ENCODE data around the gene GPATCH4.

GPATCH4 gene

DNA sequence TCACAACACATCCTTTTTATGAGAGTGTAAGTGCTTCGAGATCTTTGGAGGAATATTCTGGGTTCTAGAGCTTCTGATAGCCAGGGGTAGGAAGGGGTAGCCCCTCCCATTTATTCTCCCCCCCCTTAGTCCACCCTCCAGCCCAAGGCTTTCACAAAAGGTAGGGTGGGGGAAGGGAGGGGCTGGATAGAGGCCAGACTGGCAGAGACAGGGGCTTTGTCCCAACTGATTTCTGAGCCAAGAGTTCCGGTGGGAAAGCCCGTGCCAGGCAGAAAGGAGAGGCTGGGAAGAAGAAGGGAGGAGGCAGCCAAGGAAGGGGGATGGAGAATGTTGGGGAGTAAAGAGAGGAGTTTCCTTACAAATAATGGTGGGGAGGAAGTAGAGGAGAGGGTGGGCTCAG, 43.8 kb upstream of the GPATCH4 start:
- CTCF ChIA-PET: interaction anchor here (1.5 to 18.3 kb wide), 3 partner anchors 12 to 28 kb away, joined by 3 to 275 read pairs (median 72); no protein-coding TSS in a partner anchor
- DNase-seq: no peak
- Histone ChIP-seq H3K9me3 (ENCODE audit: control extremely low read depth in 1 of 5, control insufficient read depth in 4 of 5, insufficient read depth in 2 of 5, low read depth in 1 of 5, low read length in 4 of 5) (no peaks in the 10 kb centered on the region), H3K27me3 (replicated peaks in 2 of 5; ENCODE audit: control insufficient read depth in 4 of 5, insufficient read depth in 5 of 5, low read length in 4 of 5) (peaks cover 4 to 84% (median 46%) of the 10 kb centered on the region in 5 experiments), H3K36me3 (ENCODE audit: control insufficient read depth in 4 of 4, insufficient read depth in 4 of 4, low read length in 3 of 4) (no peaks in the 10 kb centered on the region), H3K4me3 (ENCODE audit: control insufficient read depth in 1 of 7, extremely low read depth in 1 of 7, insufficient read depth in 4 of 7, low read depth in 2 of 7, low read length in 6 of 7) (no peak overlapping the region), H3K4me1 (ENCODE audit: control extremely low read depth in 1 of 4, control insufficient read depth in 4 of 4, insufficient read depth in 4 of 4, low read length in 3 of 4) (peaks cover 8 to 35% (median 34%) of the 10 kb centered on the region in 4 experiments), H3K27ac (ENCODE audit: insufficient read depth in 1 of 2, low read depth in 1 of 2, low read length in 2 of 2, poor library complexity in 1 of 2, severe bottlenecking in 2 of 2) (no peak overlapping the region)
- WGBS (ENCODE audit: insufficient coverage): 89% methylated on average over 2 of the region's 3 CpGs
- POLR2A ChIA-PET: no interaction called here

DNA sequence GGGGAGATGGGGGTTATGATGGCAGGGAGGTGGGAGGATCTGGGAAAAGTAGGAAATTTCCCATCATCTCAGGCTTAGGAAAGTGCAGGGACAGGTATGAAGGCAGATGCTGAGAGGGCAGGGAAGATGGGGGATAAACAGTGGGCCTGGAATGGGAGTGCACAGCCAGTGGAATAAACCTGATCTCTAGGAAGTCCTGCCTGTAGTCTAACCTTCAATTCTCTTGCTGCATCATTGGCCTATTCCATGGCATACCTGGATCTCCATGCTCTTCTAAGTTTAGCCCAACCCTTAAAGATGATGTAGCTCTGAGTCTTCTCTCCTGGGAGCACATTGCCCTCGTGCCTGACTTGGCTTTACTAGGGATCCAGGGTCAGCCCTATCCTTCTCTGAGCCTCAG, 43.4 kb upstream of the GPATCH4 start:
- peaks cover 8 to 35% (median 34%) of the 10 kb centered on the region in 4 experiments for H3K4me1 ChIP-seq (ENCODE audit: control extremely low read depth in 1 of 4, control insufficient read depth in 4 of 4, insufficient read depth in 4 of 4, low read length in 3 of 4)
- no peaks in the 10 kb centered on the region for H3K36me3 ChIP-seq (ENCODE audit: control insufficient read depth in 4 of 4, insufficient read depth in 4 of 4, low read length in 3 of 4)
- 80% methylated on average over 1 of the region's 1 CpG for WGBS (ENCODE audit: insufficient coverage)
- no peak for DNase-seq
- POLR2A ChIA-PET: no interaction called here
- H3K27ac ChIP-seq (ENCODE audit: insufficient read depth in 1 of 2, low read depth in 1 of 2, low read length in 2 of 2, poor library complexity in 1 of 2, severe bottlenecking in 2 of 2): no peak overlapping the region
- no peaks in the 10 kb centered on the region for H3K9me3 ChIP-seq (ENCODE audit: control extremely low read depth in 1 of 5, control insufficient read depth in 4 of 5, insufficient read depth in 2 of 5, low read depth in 1 of 5, low read length in 4 of 5)
- H3K4me3 ChIP-seq (ENCODE audit: control insufficient read depth in 1 of 7, extremely low read depth in 1 of 7, insufficient read depth in 4 of 7, low read depth in 2 of 7, low read length in 6 of 7): no peak overlapping the region
- peaks cover 4 to 84% (median 47%) of the 10 kb centered on the region in 5 experiments for H3K27me3 ChIP-seq (replicated peaks in 2 of 5; ENCODE audit: control insufficient read depth in 4 of 5, insufficient read depth in 5 of 5, low read length in 4 of 5)
- CTCF ChIA-PET: interaction anchor here (1.5 to 18.3 kb wide), 4 partner anchors 12 to 28 kb away, joined by 3 to 275 read pairs (median 44); partner anchors contain the start of gene HAPLN2

DNA sequence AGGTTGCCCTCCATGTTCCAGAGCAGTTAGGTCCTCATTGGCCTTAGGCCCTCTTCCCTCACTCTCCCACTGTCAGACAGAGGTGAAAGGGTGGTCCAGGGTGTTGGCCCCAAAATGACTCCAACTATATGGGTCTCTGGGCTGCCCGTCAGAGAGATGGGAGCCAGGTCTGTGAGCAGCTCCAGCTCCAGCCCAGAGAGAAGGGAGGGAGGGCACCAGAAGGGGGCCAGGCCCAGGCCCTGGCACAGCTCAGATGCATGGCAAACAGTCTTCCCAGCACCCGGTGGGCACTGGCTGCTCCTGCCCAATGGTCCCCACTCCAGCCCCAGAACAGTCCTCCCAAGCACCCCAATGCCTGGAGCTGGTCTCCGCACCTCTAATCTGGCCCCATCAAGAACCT, 42.9 kb upstream of the GPATCH4 start:
- H3K27ac ChIP-seq (ENCODE audit: insufficient read depth in 1 of 2, low read depth in 1 of 2, low read length in 2 of 2, poor library complexity in 1 of 2, severe bottlenecking in 2 of 2): no peak overlapping the region
- POLR2A ChIA-PET: interaction anchor here (0.6 to 1.2 kb wide), 2 partner anchors 15 to 18 kb away, joined by 3 read pairs; no protein-coding TSS in a partner anchor
- CTCF ChIA-PET: interaction anchor here (0.9 to 18.3 kb wide), 8 partner anchors 8 to 198 kb away, joined by 3 to 275 read pairs (median 6); partner anchors contain the start of gene HAPLN2
- H3K4me3 ChIP-seq (ENCODE audit: control insufficient read depth in 1 of 7, extremely low read depth in 1 of 7, insufficient read depth in 4 of 7, low read depth in 2 of 7, low read length in 6 of 7): peak overlapping the region in 2 of 7 experiments; percentile 14 to 43
- H3K27me3 ChIP-seq (replicated peaks in 2 of 5; ENCODE audit: control insufficient read depth in 4 of 5, insufficient read depth in 5 of 5, low read length in 4 of 5): peaks cover 4 to 84% (median 51%) of the 10 kb centered on the region in 5 experiments
- no CpG with 5 or more reads among the region's 3 CpGs for WGBS (ENCODE audit: insufficient coverage)
- no peaks in the 10 kb centered on the region for H3K9me3 ChIP-seq (ENCODE audit: control extremely low read depth in 1 of 5, control insufficient read depth in 4 of 5, insufficient read depth in 2 of 5, low read depth in 1 of 5, low read length in 4 of 5)
- DNase-seq: peak in 1 of 3 donors; percentile 31
- H3K36me3 ChIP-seq (ENCODE audit: control insufficient read depth in 4 of 4, insufficient read depth in 4 of 4, low read length in 3 of 4): no peaks in the 10 kb centered on the region
- peaks cover 8 to 35% (median 34%) of the 10 kb centered on the region in 4 experiments for H3K4me1 ChIP-seq (ENCODE audit: control extremely low read depth in 1 of 4, control insufficient read depth in 4 of 4, insufficient read depth in 4 of 4, low read length in 3 of 4)

DNA sequence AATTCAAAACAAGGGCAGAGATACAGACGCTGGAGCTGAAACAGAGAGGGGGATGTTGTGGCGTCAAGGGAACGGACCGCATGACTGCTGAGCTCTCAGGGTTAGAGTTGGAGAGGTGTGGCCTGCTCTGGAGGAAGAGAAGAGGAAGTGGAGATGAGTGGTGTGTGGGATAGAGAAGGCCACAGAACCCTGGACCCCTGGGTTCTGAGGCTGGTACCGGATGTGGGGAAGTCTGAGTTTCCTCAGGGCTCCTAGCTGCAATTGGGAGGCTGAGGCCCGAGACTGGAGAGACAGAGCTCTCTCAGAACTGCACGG, 42.5 kb upstream of the GPATCH4 start:
- peak; percentile 88 to 95 (median 94) for DNase-seq
- H3K4me3 ChIP-seq (ENCODE audit: control insufficient read depth in 1 of 7, extremely low read depth in 1 of 7, insufficient read depth in 4 of 7, low read depth in 2 of 7, low read length in 6 of 7): peak overlapping the region in 2 of 7 experiments; percentile 14 to 43
- no peak overlapping the region for H3K27ac ChIP-seq (ENCODE audit: insufficient read depth in 1 of 2, low read depth in 1 of 2, low read length in 2 of 2, poor library complexity in 1 of 2, severe bottlenecking in 2 of 2)
- peaks cover 8 to 35% (median 34%) of the 10 kb centered on the region in 4 experiments for H3K4me1 ChIP-seq (ENCODE audit: control extremely low read depth in 1 of 4, control insufficient read depth in 4 of 4, insufficient read depth in 4 of 4, low read length in 3 of 4)
- H3K27me3 ChIP-seq (replicated peaks in 2 of 5; ENCODE audit: control insufficient read depth in 4 of 5, insufficient read depth in 5 of 5, low read length in 4 of 5): peaks cover 4 to 84% (median 49%) of the 10 kb centered on the region in 5 experiments
- WGBS (ENCODE audit: insufficient coverage): 0% methylated on average over 6 of the region's 7 CpGs
- ChIA-PET POLR2A (interaction anchor here (0.6 to 1.2 kb wide), 2 partner anchors 14 to 18 kb away, joined by 3 read pairs; no protein-coding TSS in a partner anchor), CTCF (interaction anchor here (0.8 to 18.3 kb wide), 14 partner anchors 8 to 198 kb away, joined by 3 to 275 read pairs (median 4); partner anchors contain the start of gene HAPLN2)
- H3K36me3 ChIP-seq (ENCODE audit: control insufficient read depth in 4 of 4, insufficient read depth in 4 of 4, low read length in 3 of 4): no peaks in the 10 kb centered on the region
- H3K9me3 ChIP-seq (ENCODE audit: control extremely low read depth in 1 of 5, control insufficient read depth in 4 of 5, insufficient read depth in 2 of 5, low read depth in 1 of 5, low read length in 4 of 5): no peaks in the 10 kb centered on the region

DNA sequence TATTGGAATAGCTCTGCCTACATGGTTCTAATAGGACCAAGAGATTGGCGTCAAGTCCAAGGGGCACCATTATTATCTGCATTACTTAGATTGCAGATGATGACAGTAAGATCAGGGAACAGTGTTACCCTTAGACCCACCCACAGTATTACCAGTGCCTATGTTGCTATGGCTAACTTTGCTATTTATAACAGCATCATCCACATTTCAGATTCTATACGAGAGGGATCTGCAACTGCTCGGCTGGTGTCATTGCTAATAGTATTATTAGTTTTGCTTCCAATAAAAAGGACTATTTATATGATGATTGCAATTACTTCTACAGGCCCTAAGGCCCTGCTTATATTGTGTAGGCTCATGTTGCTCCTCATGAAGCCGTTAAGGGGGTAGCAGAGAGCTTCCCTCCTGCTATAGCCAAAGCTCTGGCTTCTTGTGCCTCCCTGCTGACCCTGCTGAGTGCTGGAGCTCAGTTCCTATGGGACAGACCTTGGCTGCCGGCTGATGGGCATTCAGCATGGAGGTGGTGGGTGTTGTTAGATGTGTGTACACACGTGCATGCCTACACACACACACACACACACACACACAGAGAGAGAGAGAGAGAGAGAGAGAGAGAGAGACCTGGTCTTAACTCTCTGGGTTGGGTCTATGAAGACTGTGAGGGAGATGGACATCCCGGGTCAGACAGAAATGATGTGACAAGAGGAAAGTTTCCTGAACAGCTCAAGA, 41.9 kb upstream of the GPATCH4 start:
- CTCF ChIA-PET: interaction anchor here (0.5 to 18.3 kb wide), 15 partner anchors 9 to 1143 kb away, joined by 3 to 275 read pairs (median 3); partner anchors contain the start of gene HAPLN2
- Histone ChIP-seq H3K9me3 (ENCODE audit: control extremely low read depth in 1 of 5, control insufficient read depth in 4 of 5, insufficient read depth in 2 of 5, low read depth in 1 of 5, low read length in 4 of 5) (no peaks in the 10 kb centered on the region), H3K27ac (ENCODE audit: insufficient read depth in 1 of 2, low read depth in 1 of 2, low read length in 2 of 2, poor library complexity in 1 of 2, severe bottlenecking in 2 of 2) (no peak overlapping the region), H3K36me3 (ENCODE audit: control insufficient read depth in 4 of 4, insufficient read depth in 4 of 4, low read length in 3 of 4) (no peaks in the 10 kb centered on the region), H3K4me3 (ENCODE audit: control insufficient read depth in 1 of 7, extremely low read depth in 1 of 7, insufficient read depth in 4 of 7, low read depth in 2 of 7, low read length in 6 of 7) (no peak overlapping the region), H3K27me3 (replicated peaks in 2 of 5; ENCODE audit: control insufficient read depth in 4 of 5, insufficient read depth in 5 of 5, low read length in 4 of 5) (peaks cover 4 to 84% (median 49%) of the 10 kb centered on the region in 5 experiments), H3K4me1 (ENCODE audit: control extremely low read depth in 1 of 4, control insufficient read depth in 4 of 4, insufficient read depth in 4 of 4, low read length in 3 of 4) (peaks cover 8 to 35% (median 34%) of the 10 kb centered on the region in 4 experiments)
- WGBS (ENCODE audit: insufficient coverage): 67% methylated on average over 1 of the region's 7 CpGs
- POLR2A ChIA-PET: interaction anchor here (0.5 to 1.2 kb wide), 3 partner anchors 14 to 37 kb away, joined by 3 read pairs; no protein-coding TSS in a partner anchor
- DNase-seq: no peak

DNA sequence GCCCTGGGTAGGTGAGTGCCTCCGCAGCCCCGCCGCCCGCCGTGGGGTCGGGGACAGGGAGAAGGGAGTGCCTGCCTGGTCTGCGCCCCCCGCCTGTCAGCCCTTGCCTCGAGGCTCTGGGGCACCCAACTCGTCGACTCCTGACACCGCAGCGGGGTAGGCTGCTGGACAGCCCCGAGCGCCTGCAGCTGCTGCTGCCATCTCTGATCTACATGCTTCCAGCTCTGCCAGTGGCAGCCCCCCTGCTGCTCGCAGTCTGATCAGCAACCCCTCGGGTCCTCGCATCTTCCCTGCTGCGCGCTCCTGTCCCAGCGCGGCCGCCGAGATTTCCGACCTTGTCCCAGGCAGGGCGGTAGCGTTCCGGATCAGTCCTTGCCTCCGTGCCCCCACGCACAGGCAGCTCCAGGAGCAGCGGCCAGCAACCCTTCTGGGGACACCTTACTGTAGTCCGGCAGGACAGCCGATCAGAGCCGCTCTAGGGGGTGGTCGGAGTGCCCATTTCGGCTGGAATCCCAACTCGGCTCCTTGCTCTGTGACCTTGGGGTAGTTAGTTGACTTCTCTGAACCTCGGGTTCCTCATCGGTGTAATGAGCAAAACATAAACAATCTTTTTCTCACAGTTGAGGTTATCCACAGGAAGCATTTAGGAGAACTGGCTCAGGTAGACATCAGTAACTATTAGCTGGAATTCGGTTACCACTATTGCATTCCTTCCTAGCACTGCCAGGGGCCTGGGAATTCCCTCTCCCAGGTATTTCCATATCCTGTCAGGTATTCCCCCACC, 41.2 kb upstream of the GPATCH4 start:
- DNase-seq: peak in 1 of 3 donors; percentile 26
- ChIA-PET CTCF (interaction anchor here (0.5 to 18.3 kb wide), 13 partner anchors 13 to 1144 kb away, joined by 3 to 275 read pairs (median 3); partner anchors contain the start of gene HAPLN2), POLR2A (interaction anchor here (0.5 kb wide), 1 partner anchor 36 kb away, joined by 3 read pairs; no protein-coding TSS in a partner anchor)
- no peaks in the 10 kb centered on the region for H3K36me3 ChIP-seq (ENCODE audit: control insufficient read depth in 4 of 4, insufficient read depth in 4 of 4, low read length in 3 of 4)
- peaks cover 4 to 82% (median 49%) of the 10 kb centered on the region in 5 experiments for H3K27me3 ChIP-seq (replicated peaks in 2 of 5; ENCODE audit: control insufficient read depth in 4 of 5, insufficient read depth in 5 of 5, low read length in 4 of 5)
- H3K27ac ChIP-seq (ENCODE audit: insufficient read depth in 1 of 2, low read depth in 1 of 2, low read length in 2 of 2, poor library complexity in 1 of 2, severe bottlenecking in 2 of 2): no peak overlapping the region
- H3K9me3 ChIP-seq (ENCODE audit: control extremely low read depth in 1 of 5, control insufficient read depth in 4 of 5, insufficient read depth in 2 of 5, low read depth in 1 of 5, low read length in 4 of 5): no peaks in the 10 kb centered on the region
- H3K4me1 ChIP-seq (ENCODE audit: control extremely low read depth in 1 of 4, control insufficient read depth in 4 of 4, insufficient read depth in 4 of 4, low read length in 3 of 4): peaks cover 8 to 35% (median 34%) of the 10 kb centered on the region in 4 experiments
- H3K4me3 ChIP-seq (ENCODE audit: control insufficient read depth in 1 of 7, extremely low read depth in 1 of 7, insufficient read depth in 4 of 7, low read depth in 2 of 7, low read length in 6 of 7): peak overlapping the region in 4 of 7 experiments; percentile 19 to 46 (median 40)
- WGBS (ENCODE audit: insufficient coverage): 16% methylated on average over 40 of the region's 40 CpGs

All from common myeloid progenitor, CD34-positive (primary cell).